MM.1S (cell line): Measurements from ENCODE around the gene EVA1A.

Experiments
- DNase-seq: peaks from one replicate; pipeline ENCODE4 v3.0.0-alpha.2; 2015
- H2AFZ ChIP-seq: fragments of 300-600 bp; sonication (generic); 2 replicates; pipeline ENCODE4 v1.6.0; 2016; ENCODE audit warnings: antibody characterized with exemption, low read length
- H3F3A ChIP-seq: fragments of 300-600 bp; sonication (generic); 2 replicates; pipeline ENCODE4 v1.6.1; 2016; ENCODE audit warnings: mild to moderate bottlenecking, antibody characterized with exemption, low read length, moderate library complexity, mixed read lengths; ENCODE audit not compliant: insufficient read depth
- H3K27ac ChIP-seq: fragments of 300-600 bp; sonication (generic); 2 replicates; pipeline ENCODE4 v1.5.1; 2016; ENCODE audit warnings: mild to moderate bottlenecking, low read length
- H3K27me3 ChIP-seq: fragments of 300-600 bp; sonication (generic); replicated peaks from 2 replicates; pipeline ENCODE4 v1.6.0; 2016; ENCODE audit warnings: low read length; ENCODE audit not compliant: insufficient read depth
- H3K36me3 ChIP-seq: fragments of 300-600 bp; sonication (generic); replicated peaks from 2 replicates; pipeline ENCODE4 v1.6.1; 2016; ENCODE audit warnings: mild to moderate bottlenecking, low read length, mixed read lengths; ENCODE audit not compliant: insufficient read depth
- H3K4me1 ChIP-seq: fragments of 300-600 bp; sonication (generic); 2 replicates; pipeline ENCODE4 v1.6.1; 2016; ENCODE audit warnings: low read length, mixed read lengths
- H3K4me2 ChIP-seq: fragments of 300-600 bp; sonication (generic); 2 replicates; pipeline ENCODE4 v1.6.0; 2016; ENCODE audit warnings: low read depth, low read length
- H3K4me3 ChIP-seq: fragments of 300-600 bp; sonication (generic); 2 replicates; pipeline ENCODE4 v1.5.1; 2016; ENCODE audit warnings: low read length, mixed read lengths
- H3K79me2 ChIP-seq: fragments of 300-600 bp; sonication (generic); 2 replicates; pipeline ENCODE4 v1.6.1; 2016; ENCODE audit warnings: mixed run types, low read length, mixed read lengths
- H3K9ac ChIP-seq: fragments of 300-600 bp; sonication (generic); 2 replicates; pipeline ENCODE4 v1.6.1; 2016; ENCODE audit warnings: low read length, mixed read lengths
- H3K9me2 ChIP-seq: fragments of 300-600 bp; sonication (generic); replicated peaks from 2 replicates; pipeline ENCODE4 v1.6.1; 2016; ENCODE audit warnings: mild to moderate bottlenecking, low read length, mixed read lengths; ENCODE audit not compliant: insufficient read depth
- H3K9me3 ChIP-seq: fragments of 300-600 bp; sonication (generic); replicated peaks from 2 replicates; pipeline ENCODE4 v1.6.1; 2016; ENCODE audit warnings: mild to moderate bottlenecking, low read length, mixed read lengths; ENCODE audit not compliant: insufficient read depth
- H4K20me1 ChIP-seq: fragments of 300-600 bp; sonication (generic); 2 replicates; pipeline ENCODE4 v1.6.1; 2016; ENCODE audit warnings: mild to moderate bottlenecking, low read length, moderate library complexity, mixed read lengths; ENCODE audit not compliant: insufficient read depth
- CTCF ChIP-seq: fragments of 300-600 bp; sonication (generic); IDR thresholded peaks from 2 replicates; pipeline ENCODE4 v1.5.1; 2016; ENCODE audit warnings: antibody characterized with exemption, low read length, mixed read lengths
- EZH2 ChIP-seq: fragments of 300-600 bp; sonication (generic); optimal IDR thresholded peaks from 2 replicates; pipeline ENCODE3; 2017; ENCODE audit warnings: low read depth, mild to moderate bottlenecking, antibody characterized with exemption, low read length, mixed read lengths
- EZH2phosphoT487 ChIP-seq: fragments of 300-600 bp; sonication (generic); IDR thresholded peaks from 2 replicates; pipeline ENCODE4 v1.6.1; 2018; ENCODE audit warnings: antibody characterized with exemption, low read length

EVA1A gene

GRCh38 chr2:75563591-75563990 lies 2.9 kb upstream of the EVA1A start:
- Histone ChIP-seq H2AFZ (no peak overlapping the region), H3F3A (no peaks in the 10 kb centered on the region), H3K4me1 (no peaks in the 10 kb centered on the region), H3K9me3 (no peaks in the 10 kb centered on the region), H4K20me1 (no peaks in the 10 kb centered on the region), H3K27ac (no peak overlapping the region), H3K36me3 (no peaks in the 10 kb centered on the region), H3K9me2 (no peaks in the 10 kb centered on the region), H3K4me3 (no peak overlapping the region), H3K9ac (no peak overlapping the region), H3K4me2 (no peak overlapping the region), H3K27me3 (no peaks in the 10 kb centered on the region), H3K79me2 (no peaks in the 10 kb centered on the region)
- no peak for DNase-seq
- TF ChIP-seq EZH2 (no peak), EZH2phosphoT487 (no peak), CTCF (no peak)

DNA sequence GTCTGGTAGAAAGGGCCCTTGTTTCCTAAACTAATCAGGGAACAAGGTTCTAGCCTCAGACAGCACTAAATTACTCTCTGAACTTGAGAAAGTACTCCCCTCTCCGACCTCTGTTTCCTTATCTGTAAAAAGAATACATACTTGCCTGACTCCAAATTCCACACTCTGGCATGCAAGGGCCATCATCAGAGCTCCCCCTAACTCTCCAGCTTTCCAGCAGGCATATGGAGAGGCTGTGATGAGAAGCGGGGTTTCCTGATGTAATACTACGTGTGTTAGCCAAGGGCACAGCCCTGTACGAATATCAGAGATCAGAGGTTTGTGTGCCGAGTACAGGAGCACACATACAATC lies 1.8 kb upstream of the EVA1A start:
- Histone ChIP-seq H3K9me2 (no peaks in the 10 kb centered on the region), H2AFZ (no peak overlapping the region), H3K36me3 (no peaks in the 10 kb centered on the region), H3K4me3 (no peak overlapping the region), H3K27ac (no peak overlapping the region), H3K9ac (no peak overlapping the region), H3K4me2 (no peak overlapping the region), H4K20me1 (no peaks in the 10 kb centered on the region), H3K27me3 (no peaks in the 10 kb centered on the region), H3K79me2 (no peaks in the 10 kb centered on the region), H3K9me3 (no peaks in the 10 kb centered on the region), H3K4me1 (no peaks in the 10 kb centered on the region), H3F3A (no peaks in the 10 kb centered on the region)
- DNase-seq: no peak
- TF ChIP-seq CTCF (no peak), EZH2 (no peak), EZH2phosphoT487 (no peak)

- no peak for DNase-seq
- Histone ChIP-seq H3K9me2 (no peaks in the 10 kb centered on the region), H3K4me3 (no peak overlapping the region), H3K9me3 (no peaks in the 10 kb centered on the region), H3K27ac (no peak overlapping the region), H3K9ac (no peak overlapping the region), H3K79me2 (no peaks in the 10 kb centered on the region), H3F3A (no peaks in the 10 kb centered on the region), H3K36me3 (no peaks in the 10 kb centered on the region), H3K4me2 (no peak overlapping the region; the same call in 1 of the 2 replicates), H3K4me1 (no peaks in the 10 kb centered on the region), H4K20me1 (no peaks in the 10 kb centered on the region), H3K27me3 (no peaks in the 10 kb centered on the region), H2AFZ (no peak overlapping the region)
- TF ChIP-seq EZH2 (no peak), EZH2phosphoT487 (no peak), CTCF (no peak)
Observed at GRCh38 chr2:75561566-75562512, 1.1 kb upstream of the EVA1A start.
